HG03575 (cell line): Measurements from ENCODE around the gene CORO7.

ENCODE experiments used
- ATAC-seq: cut with Tn5 transposase; IDR thresholded peaks from one replicate; pipeline ENCODE4 v1.9.1; 2021; ENCODE audit not compliant: unreplicated experiment, insufficient number of reproducible peaks, low FRiP score; ENCODE audit errors: extremely low read depth

CORO7 gene

GRCh38 chr16:4376126-4376892 lies 40.1 kb downstream of the CORO7 start:
- no peak for ATAC-seq

GRCh38 chr16:4375717-4376116 lies 40.7 kb downstream of the CORO7 start:
- ATAC-seq, result no peak

- no peak for ATAC-seq
These were observed 42.3 kb downstream of the CORO7 start for GRCh38 chr16:4373909-4374742.

- ATAC-seq, result no peak
These were observed 43.0 kb downstream of the CORO7 start for GRCh38 chr16:4373356-4373908.

- ATAC-seq, result no peak
These were observed 43.6 kb downstream of the CORO7 start for GRCh38 chr16:4372578-4373355.

GRCh38 chr16:4372001-4372577 lies 44.3 kb downstream of the CORO7 start:
- ATAC-seq, result no peak

- no peak for ATAC-seq
These were observed 44.9 kb downstream of the CORO7 start, which contains the start of gene VASN for GRCh38 chr16:4371357-4372000. TSS of gene VASN (plus strand) at chr16:4371848. CDS start at chr16:4380878, 9,030 bp downstream.

- ATAC-seq, result no peak
These were observed 45.6 kb downstream of the CORO7 start for GRCh38 chr16:4370570-4371356.

GRCh38 chr16:4370151-4370550 lies 46.2 kb downstream of the CORO7 start:
- no peak for ATAC-seq

GRCh38 chr16:4369007-4369733 lies 47.2 kb downstream of the CORO7 start:
- no peak for ATAC-seq

- no peak for ATAC-seq
These were observed 49.0 kb downstream of the CORO7 start for GRCh38 chr16:4367393-4367856.

- no peak for ATAC-seq
These were observed 50.4 kb downstream of the CORO7 start for GRCh38 chr16:4366016-4366415.

GRCh38 chr16:4365615-4366014 lies 50.8 kb downstream of the CORO7 start:
- ATAC-seq, result no peak

- no peak for ATAC-seq
These were observed 51.4 kb downstream of the CORO7 start for GRCh38 chr16:4365014-4365406.

- ATAC-seq, result no peak
These were observed 52.0 kb downstream of the CORO7 start for GRCh38 chr16:4364196-4365013.

- ATAC-seq, result no peak
These were observed 53.8 kb downstream of the CORO7 start for GRCh38 chr16:4362476-4363135.
